ENCODE results near the gene SMARCA4. TPM values are rescaled to one million over a fixed set of nuclear protein-coding genes. Genes with fewer than 3 reads are reported as not detected.

SMARCA4 gene
- polyA plus RNA-seq, 1 experiment: 46.3 TPM

DNA sequence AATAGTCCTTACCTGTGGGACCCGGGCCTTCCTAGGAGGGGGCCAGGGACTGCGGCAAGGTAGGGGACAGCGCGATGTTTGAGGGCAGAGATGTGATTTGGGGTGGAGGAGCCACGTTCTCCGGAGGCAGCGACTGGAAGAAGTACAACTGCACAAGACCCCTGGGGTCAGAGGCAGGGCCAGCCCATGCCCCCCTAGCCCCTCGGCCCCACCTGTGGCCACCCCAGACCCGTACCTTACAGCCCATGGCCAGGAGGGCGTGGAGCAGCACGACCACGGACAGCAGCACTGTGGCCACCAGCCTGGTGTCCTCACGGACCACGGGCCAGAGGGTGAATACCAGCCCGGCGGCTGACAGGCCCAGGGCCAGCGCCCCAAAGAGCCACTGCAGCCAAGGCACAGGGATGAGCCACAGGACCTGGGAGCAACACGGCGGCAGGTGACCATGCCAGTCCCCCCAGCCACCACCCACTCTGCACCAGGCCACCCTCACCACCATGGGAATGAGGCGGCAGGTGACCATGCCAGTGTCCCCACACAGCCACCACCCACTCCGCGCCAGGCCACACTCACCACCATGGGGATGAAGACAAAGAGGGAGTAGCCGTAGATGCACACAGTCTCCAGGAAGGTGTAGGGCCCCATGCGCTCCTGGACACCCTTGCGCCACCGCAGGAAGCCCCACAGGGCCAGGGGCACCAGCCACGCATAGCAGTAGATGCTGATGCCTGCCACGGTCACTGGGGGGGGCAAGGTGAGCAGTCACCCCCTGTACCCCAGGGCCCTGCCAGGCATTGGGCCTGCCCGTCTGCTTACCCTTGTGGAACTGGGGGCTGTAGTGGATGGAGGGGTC is 37.3 kb upstream of the SMARCA4 start:
- CTCF ChIA-PET: no interaction called here
- Histone ChIP-seq H3K4me3 (ENCODE audit: low read depth, low read length) (no peak overlapping the region), H3K36me3 (ENCODE audit: control insufficient read depth, insufficient read depth, low read length) (peaks cover 45% of the 10 kb centered on the region), H3K27me3 (ENCODE audit: control insufficient read depth, insufficient read depth, low read length) (no peaks in the 10 kb centered on the region)
- TF ChIP-seq, protein P1, sequence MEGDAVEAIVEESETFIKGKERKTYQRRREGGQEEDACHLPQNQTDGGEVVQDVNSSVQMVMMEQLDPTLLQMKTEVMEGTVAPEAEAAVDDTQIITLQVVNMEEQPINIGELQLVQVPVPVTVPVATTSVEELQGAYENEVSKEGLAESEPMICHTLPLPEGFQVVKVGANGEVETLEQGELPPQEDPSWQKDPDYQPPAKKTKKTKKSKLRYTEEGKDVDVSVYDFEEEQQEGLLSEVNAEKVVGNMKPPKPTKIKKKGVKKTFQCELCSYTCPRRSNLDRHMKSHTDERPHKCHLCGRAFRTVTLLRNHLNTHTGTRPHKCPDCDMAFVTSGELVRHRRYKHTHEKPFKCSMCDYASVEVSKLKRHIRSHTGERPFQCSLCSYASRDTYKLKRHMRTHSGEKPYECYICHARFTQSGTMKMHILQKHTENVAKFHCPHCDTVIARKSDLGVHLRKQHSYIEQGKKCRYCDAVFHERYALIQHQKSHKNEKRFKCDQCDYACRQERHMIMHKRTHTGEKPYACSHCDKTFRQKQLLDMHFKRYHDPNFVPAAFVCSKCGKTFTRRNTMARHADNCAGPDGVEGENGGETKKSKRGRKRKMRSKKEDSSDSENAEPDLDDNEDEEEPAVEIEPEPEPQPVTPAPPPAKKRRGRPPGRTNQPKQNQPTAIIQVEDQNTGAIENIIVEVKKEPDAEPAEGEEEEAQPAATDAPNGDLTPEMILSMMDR (IDR thresholded peaks at IDR 0.05; ENCODE audit: insufficient read depth, low read depth, low read length): no peak
- no peak for DNase-seq (ENCODE audit: low read depth)
- POLR2A ChIA-PET: no interaction called here

- ChIA-PET CTCF (interaction anchor here (1.4 kb wide), 1 partner anchor 9 kb away, joined by 5 read pairs; no protein-coding TSS in a partner anchor), POLR2A (no interaction called here)
- no peak for DNase-seq (ENCODE audit: low read depth)
- Histone ChIP-seq H3K36me3 (ENCODE audit: control insufficient read depth, insufficient read depth, low read length) (peaks cover 43% of the 10 kb centered on the region), H3K27me3 (ENCODE audit: control insufficient read depth, insufficient read depth, low read length) (no peaks in the 10 kb centered on the region), H3K4me3 (ENCODE audit: low read depth, low read length) (no peak overlapping the region)
- TF ChIP-seq, protein P1 (IDR thresholded peaks at IDR 0.05; ENCODE audit: insufficient read depth, low read depth, low read length): no peak
Observed at GRCh38 chr19:10924597-10924996, 36.2 kb upstream of the SMARCA4 start.

DNA sequence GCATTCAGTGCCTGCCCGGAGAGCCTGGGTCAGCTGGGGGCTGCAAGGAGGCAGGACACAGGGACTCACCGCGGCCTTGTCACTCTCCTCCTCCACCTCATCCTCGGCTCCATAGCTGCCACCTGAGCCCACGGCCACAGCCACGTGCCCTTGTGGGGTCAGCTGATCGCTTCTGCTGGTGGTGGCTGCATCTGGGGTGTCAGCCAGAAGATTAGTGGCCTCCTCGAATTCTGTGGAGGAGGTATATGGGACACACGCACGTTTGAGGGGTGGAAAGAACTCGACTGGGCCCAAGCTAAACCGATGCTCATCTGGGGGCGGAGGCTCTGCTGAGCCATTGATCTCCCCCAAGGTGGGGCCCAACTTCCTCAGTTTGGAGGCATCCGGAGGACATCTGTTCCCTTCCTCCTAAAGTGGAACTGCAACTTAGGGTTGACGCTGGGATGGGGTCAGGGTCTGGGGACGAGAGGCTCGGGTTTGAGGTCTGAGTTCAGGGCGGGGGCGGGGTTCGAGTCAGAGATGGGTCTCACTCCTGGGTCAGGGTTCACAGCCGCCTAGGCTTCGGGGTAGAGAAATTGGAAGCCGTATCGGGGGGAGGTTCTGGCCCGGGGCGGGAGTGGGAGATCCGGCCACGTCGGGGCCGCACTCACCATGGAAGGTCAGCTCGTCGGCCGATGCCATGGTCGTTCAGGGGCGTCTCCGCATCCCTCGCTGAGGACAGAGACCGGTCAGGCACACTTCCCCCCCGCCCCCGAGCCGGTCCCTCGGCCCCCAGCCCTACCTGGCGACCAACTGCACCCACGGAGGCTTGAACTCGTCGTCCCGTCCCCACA is 32.9 kb upstream of the SMARCA4 start:
- no peaks in the 10 kb centered on the region for H3K27me3 ChIP-seq (ENCODE audit: control insufficient read depth, insufficient read depth, low read length)
- no peak for DNase-seq (ENCODE audit: low read depth)
- H3K4me3 ChIP-seq (ENCODE audit: low read depth, low read length): peak overlapping the region; percentile 94
- H3K36me3 ChIP-seq (ENCODE audit: control insufficient read depth, insufficient read depth, low read length): peaks cover 23% of the 10 kb centered on the region
- TF ChIP-seq, protein P1 (IDR thresholded peaks at IDR 0.05; ENCODE audit: insufficient read depth, low read depth, low read length): no peak
- ChIA-PET POLR2A (no interaction called here), CTCF (interaction anchor here (0.8 to 1.1 kb wide), 2 partner anchors 56 to 62 kb away, joined by 4 to 5 read pairs; partner anchors contain the start of gene CARM1)

DNA sequence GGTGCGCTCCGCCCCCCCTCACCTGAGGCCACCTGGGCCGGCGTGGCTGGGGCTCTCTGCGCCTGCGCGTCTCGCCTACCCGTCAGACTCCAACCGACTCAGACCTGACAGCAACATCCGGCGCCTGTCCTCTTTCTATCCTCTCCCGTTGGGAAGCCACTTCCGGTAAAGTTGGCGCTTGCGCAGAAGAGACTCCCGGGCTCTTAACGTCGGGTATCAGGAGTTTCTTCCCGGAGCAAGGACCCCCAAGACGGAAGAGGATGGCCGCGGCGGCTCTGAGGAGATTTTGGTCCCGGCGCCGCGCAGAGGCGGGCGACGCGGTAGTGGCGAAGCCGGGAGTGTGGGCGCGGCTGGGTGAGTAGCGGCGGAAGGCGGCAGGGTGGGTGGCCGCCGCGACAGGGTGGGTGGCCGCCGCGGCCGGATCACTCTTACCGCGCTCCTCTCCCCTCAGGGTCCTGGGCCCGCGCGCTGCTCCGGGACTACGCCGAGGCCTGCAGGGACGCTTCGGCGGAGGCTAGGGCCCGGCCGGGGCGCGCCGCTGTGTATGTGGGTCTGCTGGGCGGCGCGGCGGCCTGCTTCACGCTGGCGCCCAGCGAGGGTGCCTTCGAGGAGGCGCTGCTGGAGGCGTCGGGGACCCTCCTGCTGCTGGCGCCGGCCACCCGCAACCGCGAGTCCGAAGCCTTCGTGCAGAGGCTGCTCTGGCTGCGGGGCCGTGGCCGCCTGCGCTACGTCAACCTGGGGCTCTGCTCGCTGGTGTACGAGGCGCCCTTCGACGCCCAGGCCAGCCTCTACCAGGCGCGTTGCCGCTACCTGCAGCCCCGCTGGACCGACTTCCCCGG is 32.0 kb upstream of the SMARCA4 start, which contains the start of the genes TIMM29 and YIPF2:
Gene TIMM29, plus strand, starts transcription at position 249 of the 839 bp plus-strand sequence. Its CDS starts 12 bp downstream, at position 261.
Gene YIPF2, minus strand, starts transcription at position 77 of the 839 bp plus-strand sequence. CDS start 229 bp downstream, outside the sequence.
- peaks cover 15% of the 10 kb centered on the region for H3K36me3 ChIP-seq (ENCODE audit: control insufficient read depth, insufficient read depth, low read length)
- CTCF ChIA-PET: interaction anchor here (1.5 kb wide), 1 partner anchor 81 kb away, joined by 4 read pairs; no protein-coding TSS in a partner anchor
- H3K27me3 ChIP-seq (ENCODE audit: control insufficient read depth, insufficient read depth, low read length): no peaks in the 10 kb centered on the region
- POLR2A ChIA-PET: no interaction called here
- TF ChIP-seq, protein P1 (IDR thresholded peaks at IDR 0.05; ENCODE audit: insufficient read depth, low read depth, low read length): no peak
- DNase-seq (ENCODE audit: low read depth): peak; percentile 88
- peak within 1 kb of the TSS; percentile 94 for H3K4me3 ChIP-seq (ENCODE audit: low read depth, low read length)
